ENCODE results near the gene FBXL4. TPM values are rescaled to one million over a fixed set of nuclear protein-coding genes. Genes with fewer than 3 reads are reported as not detected.
A peak's percentile ranks its signal among the peaks of the same experiment; 100 is the strongest.

FBXL4 gene
- polyA plus RNA-seq, 3 donors = 23.2 to 26.2 (median 24.3) TPM

DNA sequence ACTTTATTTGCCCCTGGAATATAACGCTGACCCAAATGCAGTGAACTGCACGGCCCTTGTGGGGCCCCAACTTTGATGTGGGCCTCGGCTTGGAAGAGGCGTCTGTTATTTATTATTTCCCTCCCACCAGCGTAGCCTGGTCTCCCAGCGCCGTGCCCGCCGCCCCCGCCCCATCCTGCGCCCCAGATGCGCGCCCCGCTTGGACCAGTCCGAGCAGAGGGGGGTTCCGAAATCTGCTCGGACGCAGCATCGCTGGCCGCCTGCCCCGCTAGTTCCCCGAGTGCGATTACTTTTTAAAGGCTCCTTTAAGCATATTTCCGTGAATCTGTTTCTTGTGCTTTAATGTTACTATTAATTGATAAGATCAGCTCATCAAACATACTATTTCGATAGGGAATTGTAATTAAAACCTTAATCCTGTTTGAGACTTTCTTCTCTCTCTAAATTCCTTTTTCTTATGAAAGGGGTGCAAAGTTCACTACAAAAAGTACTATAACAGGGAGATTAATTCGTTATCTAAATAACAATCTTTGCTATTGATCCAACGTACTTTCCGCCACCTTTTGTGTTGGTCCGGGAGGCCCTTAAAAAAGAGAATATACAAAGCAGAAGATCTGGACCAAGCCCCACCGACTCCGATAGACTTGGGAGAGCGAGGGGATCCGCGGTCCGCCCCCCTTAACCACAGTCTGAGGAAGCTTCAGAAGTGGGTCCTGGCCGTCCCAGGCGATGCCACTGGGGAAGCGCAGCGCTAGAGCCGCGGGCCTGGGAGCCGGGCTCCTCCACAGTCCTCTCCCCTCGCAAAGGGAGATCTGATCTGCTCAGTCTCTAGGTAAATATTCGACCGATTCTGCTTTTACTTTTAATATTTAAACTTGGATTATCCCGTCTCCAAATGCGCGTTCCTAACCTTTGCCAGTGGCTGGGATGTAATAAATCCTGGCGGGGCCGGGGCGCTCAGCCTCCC is 103.2 kb downstream of the FBXL4 start:
- no peak for DNase-seq (ENCODE audit: extremely low read depth in 1 of 11, low read depth in 9 of 11, low spot score in 4 of 11)

DNA sequence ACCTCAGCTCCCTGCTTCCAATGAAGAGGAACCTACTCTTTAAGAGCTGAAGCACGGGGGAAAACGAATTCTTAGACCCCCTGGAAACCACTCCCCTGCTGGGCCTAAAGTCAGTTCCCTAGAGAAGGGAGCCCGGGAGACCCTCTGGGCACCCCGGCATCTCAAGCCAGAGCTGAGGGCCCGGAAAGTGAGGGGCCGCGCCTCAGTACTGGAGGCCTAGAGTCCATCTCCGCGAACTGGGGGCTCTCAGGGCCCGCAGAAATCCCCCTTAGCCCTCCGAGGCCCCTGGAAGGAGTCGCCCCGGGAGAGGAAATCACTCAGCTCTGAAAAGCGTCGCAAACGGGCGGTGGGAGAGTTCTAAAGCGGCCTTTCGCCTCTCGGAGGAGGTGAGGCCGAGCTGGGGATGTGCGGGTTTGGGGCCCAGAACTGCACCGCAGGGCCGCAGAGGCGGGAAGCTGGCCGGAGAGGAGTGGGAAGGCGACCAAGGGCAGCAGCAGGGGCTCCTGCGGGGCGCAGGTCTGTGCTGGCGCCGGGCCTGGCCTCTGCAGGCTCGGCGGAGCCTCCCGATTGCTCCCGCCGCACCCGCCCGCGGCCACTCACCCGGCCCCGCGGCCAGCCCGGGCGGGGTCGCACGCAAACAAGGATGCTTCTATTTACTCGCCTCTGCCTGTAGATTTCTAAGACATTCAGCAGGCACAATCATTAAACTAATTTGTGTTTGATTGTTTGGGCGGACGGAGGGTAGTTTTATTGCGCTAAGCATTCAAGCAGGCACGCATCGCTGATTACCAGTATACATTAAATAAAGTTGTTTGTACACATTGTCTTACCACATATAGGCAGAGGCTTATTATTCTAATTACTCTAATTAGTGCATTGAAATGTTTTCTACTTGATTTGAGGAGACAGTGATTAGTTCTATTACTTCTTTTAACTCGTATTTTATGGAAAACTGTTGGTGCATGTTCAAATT is 104.2 kb downstream of the FBXL4 start:
- DNase-seq (ENCODE audit: extremely low read depth in 1 of 11, low read depth in 9 of 11, low spot score in 4 of 11) = no peak

DNA sequence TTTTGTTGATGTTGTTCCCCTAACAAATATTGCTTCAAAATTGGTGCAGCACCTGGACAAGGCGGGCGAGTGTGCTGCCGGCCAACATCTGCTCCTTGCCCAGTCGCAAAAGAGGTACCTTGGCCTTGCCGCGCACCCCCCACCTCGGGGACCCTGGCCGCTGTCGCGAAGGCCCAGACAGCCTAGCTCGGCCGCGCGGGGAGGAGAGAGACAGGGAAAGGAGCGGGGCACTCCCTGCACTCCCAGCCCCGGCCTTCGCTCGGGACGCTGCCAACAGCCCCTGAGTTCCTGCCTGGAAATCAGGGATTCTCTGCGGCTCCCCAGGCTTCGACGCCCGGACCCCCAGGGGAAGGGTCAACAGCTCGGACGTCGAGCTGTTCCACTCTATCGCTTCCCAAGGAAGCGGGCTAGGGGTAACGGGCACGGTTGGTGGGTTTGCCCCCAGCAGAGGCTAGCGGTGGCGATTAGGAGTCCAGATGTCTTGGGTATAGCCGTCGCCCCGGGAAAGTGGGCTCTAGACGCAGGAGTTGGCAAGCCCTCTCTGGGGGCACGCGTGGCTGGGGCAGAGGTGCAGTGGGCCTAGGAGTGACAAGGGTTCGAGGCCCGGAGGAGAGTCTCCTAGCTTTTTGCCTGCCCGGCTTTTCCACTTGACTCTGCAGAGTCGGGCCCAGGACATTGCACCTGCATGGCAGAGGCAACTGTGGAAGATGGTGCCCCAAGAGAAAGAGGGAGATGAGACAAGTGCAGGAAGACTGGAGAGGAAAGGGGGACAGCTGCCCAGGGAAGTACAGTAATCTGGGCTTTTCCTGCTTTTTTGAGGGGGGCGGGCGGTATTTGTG is 105.2 kb downstream of the FBXL4 start:
- no peak for DNase-seq (ENCODE audit: extremely low read depth in 1 of 11, low read depth in 9 of 11, low spot score in 4 of 11)

DNA sequence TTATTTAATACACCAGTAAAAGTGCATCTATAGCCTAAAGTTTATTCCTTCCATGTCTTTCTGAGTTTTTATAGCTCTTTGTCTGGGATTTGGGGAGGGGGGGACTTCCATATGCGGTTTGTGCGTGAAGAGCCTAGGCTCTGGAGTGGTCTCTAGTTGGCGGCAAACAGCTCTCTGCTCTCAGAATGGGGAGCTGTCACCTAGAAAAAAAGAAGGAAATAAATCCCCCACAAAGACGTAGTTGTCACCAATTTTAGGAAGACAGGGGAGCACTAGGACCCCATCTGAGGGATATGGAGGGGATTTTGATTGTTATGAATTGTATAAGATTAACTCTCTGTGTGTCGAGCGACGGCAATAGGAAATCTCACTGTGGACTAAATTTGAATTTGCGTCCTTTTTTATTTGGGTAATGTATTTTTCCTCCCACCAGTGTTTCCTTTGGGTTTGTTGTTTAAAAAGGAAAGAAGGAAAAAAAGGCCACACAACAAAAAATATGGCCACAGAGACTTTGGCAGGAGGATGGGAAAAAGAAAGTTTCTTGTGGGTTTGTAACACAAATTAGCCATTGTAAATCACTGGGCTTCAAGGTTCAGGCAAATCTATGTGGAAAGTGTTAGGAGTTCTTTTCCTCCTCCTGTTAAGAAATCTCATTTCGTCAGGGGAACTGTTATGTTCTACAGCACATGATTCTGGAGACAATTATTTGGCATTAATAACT is 106.0 kb downstream of the FBXL4 start:
- no peak for DNase-seq (ENCODE audit: extremely low read depth in 1 of 11, low read depth in 9 of 11, low spot score in 4 of 11)

DNA sequence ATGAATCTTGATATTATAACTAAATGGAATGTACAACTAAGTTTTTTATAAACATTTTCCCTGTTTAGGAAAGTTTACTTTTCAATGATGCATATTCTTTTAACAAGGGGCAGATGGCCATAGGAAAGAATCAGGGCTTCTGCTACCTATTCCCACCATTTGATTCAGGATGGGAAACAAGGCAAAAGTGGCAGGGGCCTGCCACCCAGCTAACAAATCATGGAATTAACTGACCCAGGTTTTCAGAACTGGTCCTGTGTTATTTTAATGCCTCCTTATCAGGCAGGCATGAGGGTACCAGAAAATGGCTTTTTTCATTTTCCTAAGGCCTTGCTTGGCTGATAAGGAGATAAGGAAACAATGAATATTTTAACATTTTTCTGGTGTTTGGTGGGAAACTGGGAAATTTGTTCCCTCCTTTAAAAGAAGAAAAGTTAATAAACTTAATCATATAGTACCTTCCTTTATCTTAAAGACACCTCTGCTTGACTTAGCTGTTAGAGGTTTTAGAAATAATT is 106.7 kb downstream of the FBXL4 start:
- no peak for DNase-seq (ENCODE audit: extremely low read depth in 1 of 11, low read depth in 9 of 11, low spot score in 4 of 11)

DNA sequence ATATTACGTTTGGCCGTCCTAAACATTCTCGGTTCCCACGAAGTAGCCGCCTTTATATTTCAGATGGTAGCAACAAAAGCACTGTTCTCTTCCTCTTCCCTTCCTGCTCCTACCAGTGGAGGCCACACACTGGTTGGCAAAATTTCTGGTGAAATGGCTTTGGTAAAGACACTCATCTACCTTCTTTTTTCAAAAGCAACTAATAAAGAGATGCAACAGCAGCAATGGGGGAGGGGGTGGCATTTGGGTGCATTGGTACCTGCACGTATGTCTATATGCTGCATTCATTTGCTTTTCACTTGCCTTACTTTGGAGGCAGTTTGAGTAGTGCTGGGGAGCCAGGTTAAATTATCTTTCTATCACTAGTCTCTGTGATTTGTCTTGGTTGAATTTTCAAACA is 107.4 kb downstream of the FBXL4 start:
- DNase-seq (ENCODE audit: extremely low read depth in 1 of 11, low read depth in 9 of 11, low spot score in 4 of 11) = no peak

DNA sequence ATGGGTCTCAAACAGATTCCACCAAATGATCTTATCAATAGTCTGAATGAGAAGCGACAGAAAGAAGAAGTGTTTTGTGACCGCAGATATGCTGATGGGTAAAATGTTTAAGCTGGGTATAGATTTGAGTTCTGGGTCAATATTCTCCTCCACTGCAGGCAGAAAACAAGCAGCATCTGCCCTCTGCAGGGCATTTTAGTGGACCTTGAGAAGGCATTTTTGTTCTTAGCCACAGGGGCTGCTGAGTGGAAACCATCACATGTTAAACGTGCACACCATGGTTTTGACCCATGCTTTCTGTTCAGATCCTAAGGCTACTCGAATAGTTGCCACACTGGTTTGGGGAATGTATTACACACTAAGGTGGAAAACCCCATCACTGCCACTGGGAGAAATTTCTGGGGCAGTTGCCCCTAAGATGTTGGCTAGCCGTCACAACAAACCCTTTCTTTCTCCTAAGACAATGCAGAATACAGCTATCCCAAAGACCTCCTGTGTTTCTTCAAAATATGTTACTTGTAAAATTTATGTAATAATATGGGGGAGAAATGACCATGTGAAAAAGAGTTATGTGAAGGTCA is 107.9 kb downstream of the FBXL4 start:
- no peak for DNase-seq (ENCODE audit: extremely low read depth in 1 of 11, low read depth in 9 of 11, low spot score in 4 of 11)

DNA sequence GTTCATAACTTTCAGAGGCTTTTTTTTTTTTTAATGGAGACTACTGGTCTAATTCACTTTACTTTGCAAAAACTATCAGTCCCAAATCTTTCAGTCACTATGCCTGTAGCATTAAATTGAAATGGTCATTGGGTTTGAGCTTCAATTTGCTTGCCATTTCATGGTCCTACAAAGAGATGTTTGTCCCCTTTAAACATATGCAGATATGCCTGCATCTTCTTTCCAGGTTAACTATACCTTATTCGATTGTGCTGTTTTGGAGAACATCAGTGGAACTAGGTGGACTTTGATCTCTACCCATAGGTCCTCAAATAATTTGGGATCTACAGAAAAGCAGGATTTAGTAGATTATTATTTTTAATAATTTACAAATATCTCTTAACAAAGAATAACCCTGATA is 108.8 kb downstream of the FBXL4 start:
- DNase-seq (ENCODE audit: extremely low read depth in 1 of 11, low read depth in 9 of 11, low spot score in 4 of 11) = no peak

DNA sequence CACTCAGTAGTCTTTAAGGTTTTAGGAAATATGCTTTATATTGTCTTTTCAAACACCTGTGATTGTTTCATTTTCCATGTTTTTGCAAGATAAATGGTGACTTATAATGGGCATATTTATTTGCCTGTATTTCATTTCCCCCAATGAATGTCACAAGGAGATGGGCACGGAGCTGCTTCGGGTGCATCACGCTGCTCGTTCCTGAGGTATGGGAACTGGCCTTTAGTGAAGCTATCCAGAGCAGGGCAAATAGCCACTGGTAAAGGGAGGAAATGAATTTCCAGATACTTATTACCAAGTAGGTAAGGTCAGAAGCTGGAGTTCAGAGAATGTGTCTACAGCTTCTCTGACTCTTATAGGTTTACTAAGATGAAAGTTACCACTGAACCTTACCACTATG is 109.7 kb downstream of the FBXL4 start:
- no peak for DNase-seq (ENCODE audit: extremely low read depth in 1 of 11, low read depth in 9 of 11, low spot score in 4 of 11)

DNA sequence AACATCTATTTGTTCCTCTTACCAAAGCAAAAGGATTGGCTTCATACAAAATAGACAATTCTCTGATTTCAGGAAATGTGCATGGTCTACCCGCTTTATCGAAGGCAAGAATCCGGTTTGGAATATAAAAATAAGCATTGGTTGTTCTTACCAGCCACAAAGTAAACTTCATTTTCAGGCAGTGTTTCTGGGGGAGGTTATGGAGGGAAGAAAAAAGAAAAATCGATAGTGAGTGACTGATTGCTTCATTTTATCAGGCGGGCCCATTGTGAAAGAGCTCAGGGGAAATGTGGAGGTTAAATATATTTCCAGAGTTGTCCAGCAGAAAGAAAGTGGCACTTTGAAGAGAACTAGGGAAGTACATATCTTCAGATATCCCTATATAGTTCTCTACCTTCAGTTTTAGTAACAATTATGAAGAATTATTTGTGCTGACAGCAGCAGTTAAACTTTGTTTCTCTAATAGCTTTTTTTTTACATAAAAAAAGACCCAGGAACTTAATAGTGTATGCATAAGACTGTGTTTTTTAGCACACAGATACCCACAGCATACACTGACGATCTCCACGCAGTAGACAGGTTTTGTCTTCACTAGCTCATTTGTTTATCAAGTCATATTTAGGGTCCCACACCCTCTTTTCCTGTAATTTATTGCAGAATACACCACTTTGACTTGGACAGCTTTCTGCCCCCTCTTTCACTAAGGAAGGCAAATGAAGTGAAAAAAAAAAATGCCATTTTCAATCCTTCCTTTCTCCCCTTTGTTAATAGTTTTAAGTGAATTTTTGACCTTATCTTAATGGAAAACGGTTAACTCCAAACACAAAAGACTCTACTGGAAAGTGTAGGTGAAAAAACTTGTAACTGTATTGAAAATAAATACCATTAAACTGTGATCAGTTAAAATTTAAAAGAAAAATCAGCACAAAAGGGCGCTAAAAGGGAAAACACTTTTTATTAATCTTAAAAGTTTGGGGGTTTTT is 110.5 kb downstream of the FBXL4 start:
- no peak for DNase-seq (ENCODE audit: extremely low read depth in 1 of 11, low read depth in 9 of 11, low spot score in 4 of 11)

DNA sequence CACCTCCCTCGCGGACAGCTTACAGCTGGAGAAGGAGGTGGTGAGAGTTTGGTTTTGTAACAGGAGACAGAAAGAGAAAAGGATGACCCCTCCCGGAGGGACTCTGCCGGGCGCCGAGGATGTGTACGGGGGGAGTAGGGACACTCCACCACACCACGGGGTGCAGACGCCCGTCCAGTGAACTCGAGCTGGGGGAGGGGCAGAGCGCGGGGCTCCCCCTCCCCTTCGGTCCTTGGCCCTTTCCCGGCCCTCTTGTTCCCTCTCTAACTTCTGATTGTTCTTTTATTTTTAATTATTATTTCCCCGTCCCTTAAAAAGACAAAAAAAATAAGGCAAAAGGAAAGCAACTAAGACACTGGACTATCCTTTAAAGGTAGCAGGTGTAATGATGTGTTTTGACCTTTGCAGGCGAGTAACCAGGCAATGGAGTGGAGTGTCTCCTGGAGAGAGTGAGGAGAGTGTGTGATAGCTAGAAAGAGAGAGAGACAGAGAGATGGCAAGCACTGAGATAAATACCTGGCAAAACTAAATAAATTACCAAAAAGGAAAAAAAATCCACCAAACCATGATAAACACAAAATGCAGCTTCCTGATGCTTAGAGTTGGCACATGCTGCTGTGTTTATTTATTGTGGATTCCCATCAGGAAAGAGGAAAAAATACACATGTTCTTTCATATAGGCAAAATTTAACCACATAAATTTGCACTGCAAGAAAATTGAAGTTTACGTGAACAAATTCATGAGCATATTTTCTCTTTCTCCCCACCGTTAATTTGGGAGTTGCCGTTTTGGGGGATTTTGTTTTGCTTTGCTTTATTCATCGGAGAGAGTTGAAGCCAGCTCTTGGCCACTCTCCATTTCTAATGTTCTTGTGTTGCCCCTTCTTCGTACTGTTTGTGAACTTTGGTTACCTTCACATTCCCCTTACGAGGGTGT is 111.5 kb downstream of the FBXL4 start:
- no peak for DNase-seq (ENCODE audit: extremely low read depth in 1 of 11, low read depth in 9 of 11, low spot score in 4 of 11)

DNA sequence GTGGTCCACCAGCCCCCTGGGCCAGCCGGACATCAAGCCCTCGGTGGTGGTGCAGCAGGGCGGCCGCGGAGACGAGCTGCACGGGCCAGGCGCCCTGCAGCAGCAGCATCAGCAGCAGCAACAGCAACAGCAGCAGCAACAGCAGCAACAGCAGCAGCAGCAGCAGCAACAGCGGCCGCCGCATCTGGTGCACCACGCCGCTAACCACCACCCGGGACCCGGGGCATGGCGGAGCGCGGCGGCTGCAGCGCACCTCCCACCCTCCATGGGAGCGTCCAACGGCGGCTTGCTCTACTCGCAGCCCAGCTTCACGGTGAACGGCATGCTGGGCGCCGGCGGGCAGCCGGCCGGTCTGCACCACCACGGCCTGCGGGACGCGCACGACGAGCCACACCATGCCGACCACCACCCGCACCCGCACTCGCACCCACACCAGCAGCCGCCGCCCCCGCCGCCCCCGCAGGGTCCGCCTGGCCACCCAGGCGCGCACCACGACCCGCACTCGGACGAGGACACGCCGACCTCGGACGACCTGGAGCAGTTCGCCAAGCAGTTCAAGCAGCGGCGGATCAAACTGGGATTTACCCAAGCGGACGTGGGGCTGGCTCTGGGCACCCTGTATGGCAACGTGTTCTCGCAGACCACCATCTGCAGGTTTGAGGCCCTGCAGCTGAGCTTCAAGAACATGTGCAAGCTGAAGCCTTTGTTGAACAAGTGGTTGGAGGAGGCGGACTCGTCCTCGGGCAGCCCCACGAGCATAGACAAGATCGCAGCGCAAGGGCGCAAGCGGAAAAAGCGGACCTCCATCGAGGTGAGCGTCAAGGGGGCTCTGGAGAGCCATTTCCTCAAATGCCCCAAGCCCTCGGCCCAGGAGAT is 112.4 kb downstream of the FBXL4 start:
- no peak for DNase-seq (ENCODE audit: extremely low read depth in 1 of 11, low read depth in 9 of 11, low spot score in 4 of 11)

DNA sequence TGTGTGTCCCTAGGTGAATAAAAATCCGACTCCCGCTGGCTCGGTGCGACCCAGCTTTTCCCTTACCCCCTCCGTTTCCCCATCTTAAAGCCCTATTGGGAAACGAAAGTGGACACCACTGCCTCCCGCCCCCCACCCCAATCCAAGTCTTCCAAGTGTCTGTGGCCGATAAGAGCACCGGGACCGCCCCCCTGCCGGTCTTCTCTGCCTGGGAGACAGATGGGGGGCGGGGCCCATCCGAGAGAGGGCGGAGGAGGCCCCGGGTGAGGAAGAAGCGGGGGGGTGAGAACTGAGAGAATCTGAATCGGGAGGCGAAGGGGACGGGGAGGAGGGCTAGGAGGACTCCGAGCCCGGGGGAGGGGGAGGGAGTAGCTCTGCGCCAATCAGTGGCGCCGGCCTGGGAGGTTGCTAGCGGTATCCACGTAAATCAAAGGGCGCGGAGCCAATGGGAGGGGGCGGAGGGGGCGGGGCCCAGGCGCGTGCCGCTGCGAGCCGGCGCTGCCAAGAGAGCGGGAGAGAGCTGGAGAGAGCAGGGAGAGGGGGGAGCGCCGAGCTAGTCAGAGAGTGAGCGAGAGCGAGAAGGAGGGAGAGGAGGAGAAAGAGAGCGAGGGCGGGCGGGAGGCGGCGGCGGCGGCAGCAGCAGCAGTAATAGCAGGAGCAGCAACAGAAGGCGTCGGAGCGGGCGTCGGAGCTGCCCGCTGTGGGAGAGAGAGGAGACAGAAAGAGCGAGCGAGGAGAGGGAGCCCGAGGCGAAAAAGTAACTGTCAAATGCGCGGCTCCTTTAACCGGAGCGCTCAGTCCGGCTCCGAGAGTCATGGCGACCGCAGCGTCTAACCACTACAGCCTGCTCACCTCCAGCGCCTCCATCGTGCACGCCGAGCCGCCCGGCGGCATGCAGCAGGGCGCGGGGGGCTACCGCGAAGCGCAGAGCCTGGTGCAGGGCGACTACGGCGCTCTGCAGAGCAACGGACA is 113.4 kb downstream of the FBXL4 start, which contains the start of gene POU3F2:
POU3F2 (plus strand) TSS at position 515 of the 972 bp plus-strand sequence; CDS start at position 815, 300 bp downstream.
- peak in 9 of 11 donors; percentile 61 to 86 (median 78) for DNase-seq (ENCODE audit: extremely low read depth in 1 of 11, low read depth in 9 of 11, low spot score in 4 of 11)

Data from renal cortex interstitium (tissue), 11 donors.